AG09309 (cell line): ENCODE measurements around the gene CLCN5.

ENCODE experiments used
- DNase-seq: peaks from one replicate; pipeline ENCODE4 v3.0.0-alpha.2; 2010; ENCODE audit warnings: low read depth
- H3K4me3 ChIP-seq: 2 replicates; pipeline ENCODE4 v1.5.1; 2011; ENCODE audit warnings: mild to moderate bottlenecking, low read depth, low read length, moderate library complexity; ENCODE audit not compliant: control insufficient read depth
- TF ChIP-seq, protein P1 (sequence below): IDR thresholded peaks from 2 replicates; pipeline ENCODE4 v1.5.1; 2011; ENCODE audit warnings: mild to moderate bottlenecking, low read depth, low read length, inconsistent platforms; ENCODE audit not compliant: insufficient read depth, control insufficient read depth; ENCODE audit errors: missing control alignments

The CLCN5 gene

DNA sequence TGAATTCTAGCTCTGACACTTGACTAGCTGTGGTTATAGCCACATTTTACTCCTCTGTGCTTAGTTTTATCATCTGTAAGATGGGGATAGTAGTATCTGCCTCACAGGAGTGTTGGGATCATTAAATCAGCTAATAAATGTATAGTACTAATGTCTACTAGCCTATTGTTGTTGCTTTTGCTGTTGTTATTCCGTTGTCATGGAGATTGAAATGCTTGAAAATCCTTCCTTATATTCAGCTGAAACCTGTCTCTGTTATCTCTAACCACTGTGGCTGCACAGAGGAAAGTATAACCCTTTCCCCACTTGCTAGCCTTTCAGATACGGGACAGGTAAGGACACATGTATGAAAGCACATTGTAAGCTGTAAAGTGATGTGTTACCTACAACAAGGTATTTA is 33.9 kb downstream of the CLCN5 start:
- H3K4me3 ChIP-seq: no peak overlapping the region
- no peak for DNase-seq
- TF ChIP-seq, protein P1, sequence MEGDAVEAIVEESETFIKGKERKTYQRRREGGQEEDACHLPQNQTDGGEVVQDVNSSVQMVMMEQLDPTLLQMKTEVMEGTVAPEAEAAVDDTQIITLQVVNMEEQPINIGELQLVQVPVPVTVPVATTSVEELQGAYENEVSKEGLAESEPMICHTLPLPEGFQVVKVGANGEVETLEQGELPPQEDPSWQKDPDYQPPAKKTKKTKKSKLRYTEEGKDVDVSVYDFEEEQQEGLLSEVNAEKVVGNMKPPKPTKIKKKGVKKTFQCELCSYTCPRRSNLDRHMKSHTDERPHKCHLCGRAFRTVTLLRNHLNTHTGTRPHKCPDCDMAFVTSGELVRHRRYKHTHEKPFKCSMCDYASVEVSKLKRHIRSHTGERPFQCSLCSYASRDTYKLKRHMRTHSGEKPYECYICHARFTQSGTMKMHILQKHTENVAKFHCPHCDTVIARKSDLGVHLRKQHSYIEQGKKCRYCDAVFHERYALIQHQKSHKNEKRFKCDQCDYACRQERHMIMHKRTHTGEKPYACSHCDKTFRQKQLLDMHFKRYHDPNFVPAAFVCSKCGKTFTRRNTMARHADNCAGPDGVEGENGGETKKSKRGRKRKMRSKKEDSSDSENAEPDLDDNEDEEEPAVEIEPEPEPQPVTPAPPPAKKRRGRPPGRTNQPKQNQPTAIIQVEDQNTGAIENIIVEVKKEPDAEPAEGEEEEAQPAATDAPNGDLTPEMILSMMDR: no peak

DNA sequence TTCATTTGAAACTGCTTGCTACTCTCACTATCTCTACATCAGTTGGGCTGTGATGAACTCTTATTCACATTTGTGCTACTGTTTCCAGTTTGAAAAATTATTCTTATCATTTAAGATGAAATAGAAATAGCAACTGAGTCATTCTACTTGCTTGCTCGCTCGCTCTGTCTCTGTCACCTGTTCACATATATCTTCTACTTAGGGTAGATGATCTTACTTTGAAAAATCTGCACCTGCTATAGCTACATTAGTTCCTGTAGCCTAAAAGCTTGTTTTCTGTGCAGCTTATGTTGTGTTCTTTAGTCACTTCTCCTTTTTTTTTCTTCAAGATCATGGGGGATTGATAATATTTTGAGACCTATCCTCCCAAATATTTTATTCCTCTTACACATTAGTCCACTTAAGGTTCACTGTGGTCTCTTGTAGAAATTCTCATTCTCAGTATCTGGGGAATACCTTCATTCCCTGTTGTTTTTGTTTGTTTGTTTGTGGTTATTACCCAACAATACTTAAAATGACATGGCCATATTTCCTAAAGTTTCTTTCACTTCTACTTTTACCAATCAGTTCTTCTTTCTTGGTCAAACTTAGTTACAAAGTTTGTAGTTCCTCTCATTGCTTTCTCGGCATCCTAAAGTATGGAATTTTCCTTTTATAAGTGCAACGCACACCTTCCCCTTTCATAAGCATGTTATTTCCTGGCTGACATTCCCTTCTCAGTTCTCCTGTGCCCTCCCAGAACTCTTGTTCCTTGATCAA is 36.5 kb downstream of the CLCN5 start:
- H3K4me3 ChIP-seq: no peak overlapping the region
- TF ChIP-seq, protein P1: no peak
- no peak for DNase-seq

DNA sequence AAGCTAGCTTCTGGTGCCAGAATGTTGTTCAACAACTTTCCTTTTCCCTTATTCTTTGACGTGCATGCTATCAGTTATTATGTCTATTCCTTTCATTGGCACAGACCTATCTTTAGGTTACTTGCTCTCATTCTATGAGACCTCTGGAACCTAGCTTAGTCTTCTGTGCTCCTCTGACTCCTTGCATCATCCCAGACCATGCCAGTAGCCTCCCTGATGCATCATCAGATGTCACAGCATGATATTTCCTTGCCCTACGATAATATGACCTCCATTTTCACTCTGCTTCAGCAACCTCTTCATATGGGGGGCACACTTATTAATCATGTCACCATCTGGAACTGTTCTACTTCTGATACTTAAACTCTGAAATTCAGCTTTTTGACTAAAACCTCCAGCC is 37.2 kb downstream of the CLCN5 start:
- no peak overlapping the region for H3K4me3 ChIP-seq
- DNase-seq: no peak
- TF ChIP-seq, protein P1: no peak

DNA sequence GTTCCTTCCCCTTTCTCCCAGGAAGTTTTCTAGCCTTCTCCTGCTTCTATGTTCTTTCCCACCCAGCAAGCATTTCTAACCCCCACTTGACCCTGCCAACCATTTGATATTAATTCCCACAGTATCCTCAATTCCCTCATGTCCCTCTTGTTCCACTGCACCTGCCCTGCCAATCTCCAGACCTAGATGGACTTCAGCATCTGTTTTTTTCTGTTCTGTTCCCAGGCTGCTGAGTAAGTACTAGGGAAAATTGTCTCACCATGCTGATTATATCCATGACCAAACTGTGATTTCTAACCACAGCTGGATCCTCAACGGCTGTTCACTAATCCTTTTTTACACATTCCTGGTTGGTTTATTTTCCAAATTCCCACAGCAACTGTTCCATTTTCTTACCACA is 37.7 kb downstream of the CLCN5 start:
- no peak overlapping the region for H3K4me3 ChIP-seq
- DNase-seq: no peak
- TF ChIP-seq, protein P1: no peak

DNA sequence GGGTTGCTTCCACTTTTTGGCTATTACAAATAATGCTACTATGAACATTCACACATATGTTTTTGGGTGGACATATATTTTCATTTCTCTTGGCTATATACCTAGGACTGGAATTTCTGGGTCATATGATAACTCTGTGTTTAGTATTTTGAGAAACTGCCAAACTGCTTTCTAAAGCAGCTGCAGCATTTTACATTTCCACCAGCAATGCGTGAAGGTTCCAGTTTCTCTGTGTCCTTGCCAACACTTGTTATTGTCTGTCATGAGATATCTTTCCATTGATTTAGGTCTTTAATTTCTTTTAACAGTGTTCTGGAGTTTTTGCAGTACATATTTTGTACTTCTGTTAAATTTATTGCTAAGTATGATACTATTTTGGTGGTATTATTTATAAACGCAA is 48.3 kb downstream of the CLCN5 start:
- TF ChIP-seq, protein P1: no peak
- H3K4me3 ChIP-seq: no peak overlapping the region
- no peak for DNase-seq

DNA sequence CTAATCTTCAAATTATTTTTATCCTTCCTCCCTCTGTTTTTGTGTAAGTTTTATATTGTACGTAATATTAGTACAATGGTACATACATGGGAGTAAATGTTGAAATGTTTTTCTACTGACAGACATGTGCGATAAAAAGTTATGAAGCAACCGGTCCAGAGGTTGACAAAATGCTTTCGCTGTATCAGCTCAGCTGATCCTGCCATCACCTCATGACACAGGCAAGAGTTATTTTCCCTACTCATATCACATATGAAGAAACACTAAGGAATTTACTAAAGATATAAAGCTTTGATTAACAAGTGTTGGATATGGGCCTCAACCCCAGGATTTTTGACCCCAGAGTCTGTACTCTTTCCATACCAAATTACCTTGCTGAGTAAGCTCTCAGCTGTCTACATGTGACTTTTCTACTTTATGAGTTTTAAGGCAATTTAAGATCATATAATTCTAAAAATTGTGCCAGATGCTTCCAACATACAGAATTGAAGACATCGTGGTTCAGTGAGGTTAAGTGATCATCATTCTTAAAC is 50.0 kb downstream of the CLCN5 start:
- H3K4me3 ChIP-seq: no peak overlapping the region
- DNase-seq: no peak
- TF ChIP-seq, protein P1: no peak
